DMS153 treated with DMSO at 0.1 percent for 48 hours (cell line): ENCODE data around the gene RNF115.

Experiments
- DNase-seq: peaks from one replicate; lab custom pipeline; 2025; ENCODE audit not compliant: unreplicated experiment; lab: John Stamatoyannopoulos, UW

The RNF115 gene

DNA sequence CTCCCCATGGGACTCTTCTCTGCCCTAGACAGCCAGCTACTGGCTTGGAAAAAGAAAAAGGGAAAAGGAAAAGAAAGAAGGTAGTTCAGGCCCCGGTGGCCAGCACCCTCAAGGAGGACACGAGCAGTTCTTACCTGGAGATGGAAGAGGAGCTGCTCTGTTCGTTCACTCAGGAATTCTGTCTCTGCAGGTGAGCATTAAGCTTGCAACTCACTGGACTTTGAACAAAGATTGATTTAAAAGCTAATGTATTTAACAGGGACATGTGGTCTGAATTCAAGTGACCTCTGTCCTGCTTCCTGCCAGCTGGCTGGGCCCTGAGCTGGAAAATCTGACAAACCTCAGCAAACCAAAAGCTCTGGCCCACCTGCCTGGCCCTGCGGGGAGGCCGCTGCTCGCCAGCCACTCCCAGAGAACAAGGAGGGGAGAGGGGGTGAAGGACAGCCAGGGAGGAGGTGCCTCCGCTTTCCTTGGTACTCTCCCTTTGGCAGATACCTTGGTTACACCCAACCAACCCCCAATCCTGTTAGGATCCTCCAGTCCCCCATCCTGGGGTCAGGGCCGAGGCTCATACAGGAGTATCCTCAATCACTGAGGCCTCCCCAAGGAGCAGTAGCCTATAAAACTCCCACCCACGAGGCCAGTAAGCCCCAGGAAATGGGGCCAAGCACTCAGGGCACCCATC is 116.6 kb downstream of the RNF115 start, which contains the start of gene PDZK1:
Gene PDZK1, minus strand, starts transcription at position 186 of the 685 bp plus-strand sequence. CDS start 19,347 bp downstream, outside the sequence.
- DNase-seq: no peak

DNA sequence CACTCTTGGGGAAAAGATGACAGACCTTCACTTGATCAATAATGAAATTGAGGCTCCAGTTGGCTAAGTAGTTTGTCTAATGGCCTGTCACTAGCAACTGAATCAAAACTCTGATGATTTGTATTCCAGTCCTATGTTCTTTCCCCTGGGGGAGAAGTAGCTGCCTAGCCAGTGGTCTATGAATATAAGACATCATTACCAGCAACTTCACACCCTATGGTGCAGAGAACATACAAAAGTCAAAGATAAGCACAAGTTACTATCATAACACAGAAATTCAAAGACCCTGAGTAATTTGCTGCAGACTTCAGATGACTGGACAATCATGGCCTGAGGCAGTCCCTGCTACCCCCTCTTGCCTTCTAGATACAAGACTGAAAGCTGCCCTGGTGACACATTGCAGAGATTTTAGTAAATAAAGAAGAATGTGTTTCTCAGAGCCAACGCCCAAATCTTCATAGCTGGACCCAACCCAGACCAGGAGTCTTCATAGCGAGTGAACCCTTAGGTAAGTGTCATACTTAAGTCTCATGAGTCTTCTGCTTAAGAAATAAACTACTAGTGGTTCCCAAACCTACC is 117.7 kb downstream of the RNF115 start:
- DNase-seq: no peak

DNA sequence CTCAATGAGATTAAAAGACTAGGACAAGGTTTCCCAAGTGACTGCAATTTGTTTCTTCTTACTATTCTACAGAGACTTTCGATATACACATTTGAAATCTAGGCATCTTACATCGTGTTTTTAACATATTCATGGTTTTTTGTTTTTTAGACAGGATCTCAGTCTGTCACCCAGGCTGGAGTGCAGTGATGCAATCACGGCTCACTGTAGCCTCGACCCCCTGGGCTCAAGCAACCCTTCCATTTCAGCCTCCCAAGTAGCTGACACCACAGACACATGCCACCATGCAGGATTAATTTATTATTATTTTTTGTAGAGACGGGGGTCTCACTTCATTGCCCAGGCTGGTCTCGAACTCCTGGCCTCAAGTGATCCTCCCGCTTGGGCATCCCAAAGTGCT is 118.3 kb downstream of the RNF115 start:
- no peak for DNase-seq

DNA sequence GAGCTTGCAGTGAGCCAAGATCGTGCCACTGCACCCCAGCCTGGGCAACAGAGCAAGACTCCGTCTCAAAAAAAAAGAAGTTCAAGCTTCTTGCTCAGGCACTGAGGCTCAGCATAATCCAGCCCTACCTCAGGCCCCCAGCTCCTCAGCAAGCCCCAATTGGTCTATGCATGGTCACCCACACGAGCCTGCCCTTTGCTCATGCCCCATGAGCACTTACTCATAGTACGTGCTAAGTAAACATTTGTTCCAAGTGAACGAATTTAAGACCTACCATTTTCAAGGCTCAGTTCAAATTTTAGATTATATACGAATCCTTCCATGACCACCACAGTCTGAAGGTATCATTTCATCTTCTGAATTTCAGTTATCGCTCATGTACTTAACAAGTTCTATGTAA is 121.1 kb downstream of the RNF115 start:
- DNase-seq: no peak

DNA sequence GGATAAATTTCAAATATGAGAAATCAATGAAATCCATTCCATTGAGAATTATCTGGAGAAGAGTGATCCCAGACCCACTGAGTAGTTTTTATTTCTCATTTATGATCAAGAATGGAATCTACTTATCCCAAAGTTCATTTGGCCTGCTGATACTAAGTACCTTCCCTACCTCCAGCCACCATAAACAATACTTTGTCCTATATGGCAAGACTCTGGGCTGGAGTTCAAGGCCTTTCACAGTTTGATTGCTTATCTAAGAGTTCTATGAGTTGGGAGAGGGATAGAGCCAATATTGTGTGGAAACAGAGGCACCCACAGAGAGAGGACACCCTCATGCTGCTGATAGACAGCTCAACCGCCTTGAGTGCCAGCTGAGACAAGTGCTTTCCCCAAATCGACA is 121.8 kb downstream of the RNF115 start:
- DNase-seq: no peak

DNA sequence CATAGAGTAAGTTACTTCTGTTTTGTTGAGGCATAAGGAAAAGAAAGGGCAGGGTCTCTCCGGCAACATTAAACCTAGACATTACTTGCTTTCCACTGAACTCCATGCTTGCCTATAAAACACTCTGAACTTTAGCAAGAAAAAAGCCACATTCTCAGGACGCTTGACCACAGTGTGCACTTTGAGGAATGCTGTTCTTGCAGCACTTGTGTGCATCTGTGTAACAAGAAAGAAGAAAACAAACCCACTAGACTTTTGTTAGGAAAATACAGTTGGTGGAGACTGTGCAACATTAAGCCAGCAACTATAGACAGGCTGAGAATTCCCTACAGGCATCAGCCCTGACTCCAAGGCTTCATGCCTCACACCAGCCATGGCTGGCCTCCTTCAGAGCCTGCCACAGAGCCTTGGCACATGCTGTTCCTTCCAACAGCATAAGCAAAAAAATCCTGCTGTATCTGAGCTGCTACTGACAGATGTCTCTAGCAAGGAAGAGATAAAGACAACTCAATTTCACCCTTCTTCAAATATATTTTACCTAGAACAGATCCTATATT is 122.5 kb downstream of the RNF115 start:
- no peak for DNase-seq

DNA sequence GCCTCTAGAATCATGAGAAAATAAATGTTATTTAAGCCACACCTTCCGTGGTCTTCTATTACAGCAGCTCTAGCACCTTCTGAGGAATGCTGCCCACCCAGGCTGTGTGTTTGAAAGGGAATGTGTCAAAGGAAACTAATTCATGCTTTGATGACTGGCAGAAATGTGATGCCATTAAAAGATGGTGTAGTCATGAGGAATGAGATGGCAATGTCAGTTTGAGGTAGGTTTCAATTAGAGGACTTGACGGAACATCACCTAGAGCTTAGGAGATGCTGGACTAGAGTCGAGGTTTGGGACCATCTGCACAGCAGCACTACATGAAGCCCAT is 127.3 kb downstream of the RNF115 start:
- DNase-seq: no peak

DNA sequence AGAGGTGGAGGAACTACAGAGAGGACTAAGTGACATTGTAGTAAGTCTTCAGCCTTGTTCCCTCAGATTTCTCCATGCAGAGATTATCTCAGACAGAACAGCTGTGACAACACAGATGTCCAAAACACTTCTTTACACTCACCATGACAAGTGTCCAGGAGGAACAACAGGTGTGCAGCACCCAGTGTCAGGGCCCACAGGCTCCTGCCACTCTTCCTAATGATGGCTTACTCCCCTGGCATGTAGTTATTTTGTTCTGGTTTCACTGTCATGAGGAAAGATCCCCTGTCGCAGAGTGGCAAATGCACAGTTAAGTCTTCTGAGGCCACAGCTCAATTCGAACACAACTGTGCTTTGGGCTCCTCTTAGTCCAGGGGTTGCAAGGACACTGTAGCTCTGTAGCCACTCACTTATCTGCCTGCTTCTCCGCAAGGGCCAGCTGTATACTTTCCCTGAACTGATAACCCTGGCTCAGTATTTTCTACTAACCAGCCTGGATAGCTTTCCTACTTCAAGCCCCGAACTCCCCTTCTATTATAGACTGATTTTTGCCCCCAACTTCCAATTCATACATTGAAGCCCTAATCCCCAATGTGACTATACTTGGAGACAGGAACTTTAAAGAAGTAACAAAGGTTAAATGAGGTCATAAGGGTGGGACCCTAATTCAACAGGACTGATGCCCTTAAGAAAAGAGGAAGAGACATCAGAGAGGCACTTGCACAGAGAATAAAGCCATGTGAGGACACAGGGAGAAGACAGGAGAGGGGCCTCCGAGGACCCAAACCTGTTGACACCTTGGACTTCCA is 127.9 kb downstream of the RNF115 start:
- DNase-seq: no peak

DNA sequence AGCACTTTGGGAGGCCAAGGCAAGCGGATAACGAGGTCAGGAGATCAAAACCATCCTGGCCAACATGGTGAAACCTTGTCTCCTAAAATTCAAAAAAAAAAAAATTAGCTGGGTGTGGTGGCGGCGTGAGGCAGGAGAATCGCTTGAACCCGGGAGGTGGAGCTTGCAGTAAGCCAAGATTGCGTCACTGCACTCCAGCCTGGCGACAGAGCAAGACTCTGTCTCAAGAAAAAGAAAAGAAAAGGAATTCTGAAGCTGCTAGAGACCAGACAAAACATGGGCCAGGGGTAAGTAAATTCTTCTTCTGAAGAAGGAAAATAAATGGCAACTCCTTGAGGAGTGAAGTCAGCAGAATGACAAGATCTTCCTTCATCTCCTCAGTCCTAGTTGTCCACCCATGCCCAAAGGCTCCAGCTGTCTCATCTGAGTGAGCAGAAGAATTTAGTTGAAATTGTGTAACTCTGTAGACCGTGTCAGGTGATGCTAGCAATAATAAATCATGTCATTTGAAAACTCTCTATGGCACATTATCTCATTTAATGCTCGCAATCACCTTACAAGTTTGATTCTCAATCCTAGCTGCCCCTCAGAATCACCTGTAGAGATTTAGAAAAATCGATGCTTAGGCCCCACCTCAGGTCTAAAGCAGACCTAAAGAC is 131.0 kb downstream of the RNF115 start:
- no peak for DNase-seq

DNA sequence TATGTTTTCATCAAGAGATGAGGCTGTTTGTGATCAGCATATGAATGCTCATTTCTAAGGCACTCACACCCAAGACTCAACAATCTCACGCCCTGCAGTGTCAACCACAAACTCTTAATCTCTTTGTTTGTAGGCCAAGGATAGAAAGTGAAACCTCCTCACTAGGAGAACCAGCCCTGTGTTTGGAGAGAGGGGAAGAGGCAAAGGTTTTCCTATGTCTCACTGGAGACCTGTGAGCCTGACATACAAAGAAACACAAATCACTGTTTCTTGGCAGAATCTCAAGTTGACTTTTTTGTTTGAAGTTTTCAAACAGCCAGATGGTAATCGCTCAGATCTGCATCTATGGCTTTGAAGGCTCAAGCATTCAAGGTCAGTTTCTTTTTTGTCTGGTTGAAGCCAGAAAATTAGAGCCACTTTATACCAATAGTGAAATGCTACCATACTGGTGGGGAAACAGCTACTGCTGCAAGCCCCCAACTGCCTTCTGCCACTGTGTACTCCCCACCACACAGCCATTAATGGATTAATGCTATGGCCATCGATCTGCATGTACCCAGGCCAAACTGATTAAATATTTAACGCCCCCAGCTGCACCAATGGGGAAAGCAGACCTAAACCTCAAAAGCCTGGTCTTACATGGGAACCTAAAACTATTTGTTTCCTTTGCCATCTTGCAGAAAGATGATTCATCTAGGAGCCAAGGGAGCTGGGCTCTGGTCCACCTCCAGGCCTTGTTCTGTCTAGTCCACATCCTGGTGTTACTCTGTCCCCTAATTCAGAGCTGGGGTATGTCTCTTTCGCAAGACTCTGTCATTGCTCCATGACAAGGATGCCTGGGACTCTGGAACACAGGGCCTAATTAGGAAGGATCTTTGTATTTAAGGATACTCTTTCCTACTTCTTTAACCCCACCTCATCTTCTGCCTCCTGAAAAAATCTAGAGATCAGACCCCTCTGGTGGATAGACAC is 133.0 kb downstream of the RNF115 start:
- no peak for DNase-seq

DNA sequence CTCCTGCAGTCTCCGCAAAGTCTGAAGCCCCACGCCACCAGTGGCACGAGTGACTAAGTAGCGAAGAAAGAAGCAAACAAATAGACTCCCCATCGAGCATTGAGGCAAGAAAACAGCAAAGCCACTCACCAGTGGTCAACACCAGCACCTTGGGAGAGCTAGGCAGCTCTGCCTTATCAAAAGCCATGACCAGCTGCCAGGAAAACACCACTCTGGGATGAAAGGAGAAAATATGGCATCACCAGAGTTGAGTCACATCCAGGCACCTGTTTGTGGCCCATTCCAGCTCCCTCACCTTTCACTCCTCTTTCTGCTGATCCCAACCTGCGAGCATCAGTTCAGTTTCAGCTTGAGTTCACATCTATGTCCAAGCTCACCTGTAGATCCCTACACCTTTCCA is 134.0 kb downstream of the RNF115 start:
- no peak for DNase-seq

DNA sequence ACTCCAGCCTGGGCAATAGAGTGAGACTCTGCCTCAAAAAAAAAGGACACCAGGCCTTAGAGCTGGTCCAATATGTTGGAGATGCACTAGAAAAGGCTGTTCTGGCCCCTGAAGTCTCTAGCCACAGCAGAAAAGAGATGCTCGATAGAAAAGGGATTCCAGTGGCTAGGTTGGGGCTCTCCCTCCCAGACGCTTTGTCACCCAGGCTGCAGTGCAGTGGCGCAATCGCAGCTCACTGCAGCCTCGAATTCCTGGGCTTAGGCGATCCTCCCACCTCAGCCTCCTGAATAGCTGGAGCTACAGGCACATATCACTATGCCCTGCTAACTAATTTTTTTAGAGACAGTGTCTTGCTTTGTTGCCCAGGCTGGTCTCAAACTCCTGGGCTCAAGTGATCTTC is 135.0 kb downstream of the RNF115 start:
- DNase-seq: no peak
